Measurements from ENCODE around the gene C2orf68.
A peak's percentile ranks its signal among the peaks of the same experiment; 100 is the strongest.
"Not testable (repeated sequence)": the region's sequence is repeated elsewhere in the genome, so short reads cannot be mapped to it uniquely, and the experiment has no call there.

C2orf68 gene

DNA sequence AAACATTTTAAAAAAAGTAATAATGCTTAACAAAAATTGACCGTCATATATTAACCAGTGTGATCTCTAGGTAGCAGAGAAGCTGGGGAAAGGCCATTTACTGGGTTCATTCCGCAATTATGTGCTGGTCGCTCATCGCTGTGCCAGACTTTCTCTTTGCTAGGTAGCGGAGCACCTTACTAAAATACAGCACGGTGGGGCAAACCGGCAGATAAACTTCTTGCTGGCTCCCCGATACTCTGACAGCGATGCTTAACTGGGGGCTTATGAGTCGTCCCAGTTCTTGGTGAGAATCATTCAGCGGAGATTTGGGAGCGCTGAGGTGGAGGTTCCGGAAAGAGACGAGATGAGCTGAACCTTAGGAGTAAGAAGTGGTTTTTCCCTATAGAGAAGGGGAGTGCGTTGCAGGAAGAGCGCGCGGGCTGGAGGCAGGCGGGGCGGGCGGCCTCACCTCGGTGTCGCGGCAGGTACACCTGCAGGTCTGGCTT, 605 bp downstream of the C2orf68 start:
- peaks cover 26% of the 10 kb centered on the region for H3K4me1 Mint-ChIP-seq (ENCODE audit: low read depth)
- H3K4me3 Mint-ChIP-seq: peak overlapping the region; percentile 98
- H3K27ac Mint-ChIP-seq: peak overlapping the region; percentile 95
- no peaks in the 10 kb centered on the region for H3K27me3 Mint-ChIP-seq
- peaks cover 21% of the 10 kb centered on the region for H3K36me3 Mint-ChIP-seq (ENCODE audit: low read depth)
- H3K9me3 Mint-ChIP-seq: no peaks in the 10 kb centered on the region

DNA sequence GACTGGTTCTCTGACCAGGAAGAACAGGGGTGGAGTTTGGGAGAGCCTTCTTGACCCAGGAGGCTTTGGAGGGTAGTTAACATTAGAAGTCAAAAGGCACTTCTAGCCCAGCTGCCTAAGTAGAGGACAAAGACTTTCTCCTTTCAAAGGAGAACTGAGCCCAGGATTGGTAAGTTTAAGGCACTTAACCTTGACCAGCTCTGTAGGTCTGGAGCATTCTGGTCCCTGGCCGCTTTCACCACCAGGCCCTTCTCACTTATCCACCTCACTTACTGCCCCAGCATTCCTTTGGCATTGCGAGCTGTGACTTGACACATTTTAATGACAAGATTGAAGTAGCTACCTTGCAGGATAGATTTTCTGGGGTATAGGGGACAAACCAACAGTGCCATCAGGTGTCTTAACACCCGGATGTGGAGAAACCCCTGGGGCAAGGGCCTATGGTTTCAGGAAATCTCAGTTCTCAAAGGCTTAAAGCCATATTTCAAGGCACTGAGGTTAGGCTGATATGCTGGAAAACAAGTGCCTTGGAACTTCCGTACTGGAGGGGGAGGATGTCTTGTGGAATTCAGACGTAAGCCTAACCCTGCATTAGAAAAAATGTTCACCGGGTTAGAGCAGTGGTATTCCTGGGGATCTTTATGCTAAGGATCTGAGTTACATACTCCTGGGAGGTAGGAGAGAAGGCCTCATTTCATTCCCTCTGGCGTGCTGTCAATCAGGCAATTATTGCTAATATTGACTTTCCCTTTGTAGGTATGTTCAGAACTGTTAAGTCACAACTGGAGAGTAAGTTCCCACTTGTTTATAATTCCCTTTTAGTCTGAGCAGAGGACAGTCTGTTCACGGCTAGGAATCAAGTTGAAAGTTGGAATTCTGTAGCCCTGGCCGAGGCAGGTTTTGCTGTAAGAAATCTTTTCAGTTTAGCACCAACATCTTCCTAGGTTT, 4.3 kb downstream of the C2orf68 start:
- Mint-ChIP-seq H3K4me1 (ENCODE audit: low read depth) (peaks cover 38% of the 10 kb centered on the region), H3K27ac (peak overlapping the region; percentile 20)

DNA sequence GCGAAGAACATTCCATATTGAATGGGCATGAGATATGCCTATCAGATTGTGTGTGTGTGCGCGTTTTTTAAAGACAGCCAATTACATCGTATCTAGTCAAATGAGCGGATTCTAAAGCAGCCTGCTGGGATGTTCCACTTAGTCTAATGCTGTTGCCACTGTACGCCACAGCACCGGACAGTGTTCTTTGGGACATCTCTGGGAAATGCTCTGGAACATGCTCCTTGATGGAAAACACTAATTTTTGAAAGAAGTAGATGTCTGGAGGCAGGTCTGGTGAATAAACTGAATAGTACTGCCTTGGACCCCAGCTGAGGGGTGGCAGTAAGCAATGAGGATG, 5.8 kb downstream of the C2orf68 start:
- Mint-ChIP-seq H3K27ac (no peak overlapping the region), H3K4me1 (ENCODE audit: low read depth) (peaks cover 39% of the 10 kb centered on the region), H3K9me3 (no peaks in the 10 kb centered on the region), H3K4me3 (no peak overlapping the region), H3K36me3 (ENCODE audit: low read depth) (peaks cover 21% of the 10 kb centered on the region), H3K27me3 (no peaks in the 10 kb centered on the region)

More for the DNA sequence above, 4.3 kb downstream of the C2orf68 start:
- no peaks in the 10 kb centered on the region for H3K27me3 Mint-ChIP-seq
- H3K4me3 Mint-ChIP-seq: no peak overlapping the region
- peaks cover 21% of the 10 kb centered on the region for H3K36me3 Mint-ChIP-seq (ENCODE audit: low read depth)
- no peaks in the 10 kb centered on the region for H3K9me3 Mint-ChIP-seq

DNA sequence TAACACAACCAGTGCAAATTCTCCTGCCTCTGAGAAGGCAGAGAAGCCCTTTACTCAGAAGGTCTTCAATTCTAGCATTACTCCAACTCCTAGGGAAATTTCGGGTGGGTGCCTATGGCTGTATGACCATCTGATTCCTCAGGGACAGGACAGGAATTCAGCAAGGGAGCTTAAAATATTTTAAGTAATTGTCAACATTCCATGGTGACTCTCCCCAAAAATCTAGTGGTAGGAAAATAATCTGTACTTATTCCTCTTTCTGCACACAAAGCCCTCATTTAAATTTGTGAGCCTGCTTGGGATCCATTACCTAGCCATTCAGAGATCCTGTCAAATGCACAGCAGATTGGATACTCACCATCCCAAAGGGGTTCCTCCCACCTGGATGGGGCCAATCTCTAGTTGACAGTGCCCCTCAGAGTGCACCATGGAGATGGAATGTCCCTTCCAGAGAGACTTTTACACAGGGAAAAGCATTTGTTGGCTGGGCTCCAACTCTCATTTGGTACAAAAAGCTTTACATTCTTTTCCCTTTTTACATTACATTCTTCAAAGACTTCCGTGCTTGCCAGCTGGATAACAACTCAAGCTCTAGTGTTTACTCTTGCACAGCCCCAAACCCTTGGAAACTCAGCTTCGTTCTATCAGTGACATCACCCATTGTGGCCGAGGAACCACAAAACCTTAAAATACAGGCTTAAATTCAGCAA, 6.3 kb downstream of the C2orf68 start:
- peaks cover 38% of the 10 kb centered on the region for H3K4me1 Mint-ChIP-seq (ENCODE audit: low read depth)
- peaks cover 21% of the 10 kb centered on the region for H3K36me3 Mint-ChIP-seq (ENCODE audit: low read depth)
- H3K9me3 Mint-ChIP-seq: no peaks in the 10 kb centered on the region
- H3K4me3 Mint-ChIP-seq: no peak overlapping the region
- H3K27ac Mint-ChIP-seq: no peak overlapping the region
- H3K27me3 Mint-ChIP-seq: no peaks in the 10 kb centered on the region

DNA sequence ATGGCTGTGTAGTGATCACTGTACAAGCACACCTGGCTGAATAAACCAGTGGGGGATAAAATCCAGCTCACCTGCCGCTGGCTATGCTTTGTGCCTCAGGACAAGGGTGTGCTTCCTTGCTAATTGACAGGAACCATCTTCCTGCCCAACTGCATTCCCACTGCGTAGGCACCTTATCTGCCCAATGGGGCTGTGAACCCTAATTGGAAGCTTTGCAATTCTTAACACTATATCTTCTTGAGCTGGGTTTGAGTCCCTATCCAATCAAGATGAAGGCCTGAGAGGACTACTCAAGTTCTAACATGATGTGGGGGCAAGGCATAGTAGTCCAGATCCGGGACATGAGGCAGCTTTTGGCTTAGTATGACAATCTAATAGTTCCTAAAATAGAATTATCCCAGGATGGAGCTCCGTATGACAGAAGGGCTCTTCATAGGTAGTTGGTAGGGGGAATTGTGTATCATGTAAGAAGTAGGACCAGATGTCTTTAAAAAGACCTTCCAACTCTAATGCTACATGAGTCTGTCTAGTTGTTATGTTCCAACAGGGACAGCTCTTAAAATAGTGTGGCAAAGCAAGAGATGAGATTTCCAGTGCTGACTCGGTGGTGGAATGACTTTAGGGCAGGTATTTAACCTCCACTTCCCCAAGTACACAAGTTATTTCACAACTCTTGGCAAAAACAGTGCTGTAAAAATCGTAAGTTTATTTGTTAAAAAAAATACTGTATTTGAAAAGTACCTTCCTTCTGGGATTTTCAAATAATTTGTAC, 7.1 kb downstream of the C2orf68 start:
- no peak overlapping the region for H3K4me3 Mint-ChIP-seq
- peaks cover 35% of the 10 kb centered on the region for H3K4me1 Mint-ChIP-seq (ENCODE audit: low read depth)
- H3K9me3 Mint-ChIP-seq: no peaks in the 10 kb centered on the region
- no peaks in the 10 kb centered on the region for H3K27me3 Mint-ChIP-seq
- H3K27ac Mint-ChIP-seq: no peak overlapping the region
- peaks cover 16% of the 10 kb centered on the region for H3K36me3 Mint-ChIP-seq (ENCODE audit: low read depth)

DNA sequence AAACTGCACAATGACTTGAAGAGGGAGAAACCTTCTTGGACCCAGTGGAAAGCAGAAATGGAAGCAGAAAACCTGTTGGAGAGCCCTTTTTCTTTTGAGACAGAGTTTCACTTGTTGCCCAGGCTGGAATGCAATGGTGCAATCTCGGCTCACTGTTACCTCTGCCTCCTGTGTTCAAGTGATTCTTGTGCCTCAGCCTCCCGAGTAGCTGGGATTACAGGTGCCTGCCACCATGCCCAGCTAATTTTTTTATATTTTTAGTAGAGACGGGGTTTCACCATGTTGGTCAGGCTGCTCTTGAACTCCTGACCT, 7.8 kb downstream of the C2orf68 start:
- H3K27ac Mint-ChIP-seq: peak overlapping the region; percentile 36
- peak overlapping the region; percentile 91 for H3K4me3 Mint-ChIP-seq
- H3K9me3 Mint-ChIP-seq, H3K27me3 Mint-ChIP-seq: not testable (repeated sequence)
- H3K4me1 Mint-ChIP-seq (ENCODE audit: low read depth): peaks cover 36% of the 10 kb centered on the region
- H3K36me3 Mint-ChIP-seq (ENCODE audit: low read depth): peaks cover 12% of the 10 kb centered on the region

DNA sequence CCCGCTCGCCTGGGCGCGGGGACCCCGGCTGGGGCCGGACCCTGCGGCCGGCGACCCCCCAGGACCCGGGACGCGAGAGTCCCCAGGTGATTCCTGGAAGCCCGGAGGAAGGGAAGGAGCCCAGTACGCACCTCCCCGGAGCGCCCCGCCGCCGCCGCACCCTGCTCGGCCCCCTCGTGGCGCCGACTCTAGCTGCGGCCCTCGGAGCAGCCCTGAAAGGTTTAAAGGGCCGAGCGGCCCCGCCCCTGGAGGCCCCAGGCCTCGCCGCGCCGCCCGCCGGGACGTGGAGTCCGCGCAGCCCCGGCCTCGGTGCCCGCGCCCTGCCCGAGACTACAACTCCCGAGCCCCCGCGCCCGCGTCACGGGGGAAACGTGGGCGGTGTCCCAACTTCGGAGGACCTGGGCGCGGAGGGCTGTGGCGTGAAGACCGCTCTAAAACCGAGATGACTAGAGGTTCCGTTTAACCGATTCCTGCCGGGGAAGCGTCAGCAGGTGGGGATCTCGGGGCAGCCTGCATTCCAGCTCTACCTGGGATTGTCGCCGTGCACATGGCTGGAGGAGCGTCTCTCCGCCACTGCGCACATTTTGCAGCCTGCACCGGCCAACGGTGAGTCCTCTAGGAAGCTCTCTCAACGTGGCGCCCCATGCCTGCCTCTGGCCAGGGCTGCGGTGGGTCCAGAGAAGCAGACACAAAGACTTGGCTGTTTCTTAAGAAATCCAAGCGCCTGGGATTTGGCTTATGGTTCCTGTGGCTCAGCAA, 9.2 kb downstream of the C2orf68 start, which contains the start of gene TMEM150A:
Gene TMEM150A, minus strand, starts transcription at position 223 of the 759 bp plus-strand sequence. CDS start 750 bp downstream, outside the sequence.
- H3K27me3 Mint-ChIP-seq: no peaks in the 10 kb centered on the region
- no peaks in the 10 kb centered on the region for H3K9me3 Mint-ChIP-seq
- peak within 1 kb of the TSS; percentile 91 for H3K4me3 Mint-ChIP-seq
- H3K4me1 Mint-ChIP-seq (ENCODE audit: low read depth): peaks cover 36% of the 10 kb centered on the region
- H3K27ac Mint-ChIP-seq: peak within 1 kb of the TSS; percentile 88
- H3K36me3 Mint-ChIP-seq (ENCODE audit: low read depth): no peaks in the 10 kb centered on the region

DNA sequence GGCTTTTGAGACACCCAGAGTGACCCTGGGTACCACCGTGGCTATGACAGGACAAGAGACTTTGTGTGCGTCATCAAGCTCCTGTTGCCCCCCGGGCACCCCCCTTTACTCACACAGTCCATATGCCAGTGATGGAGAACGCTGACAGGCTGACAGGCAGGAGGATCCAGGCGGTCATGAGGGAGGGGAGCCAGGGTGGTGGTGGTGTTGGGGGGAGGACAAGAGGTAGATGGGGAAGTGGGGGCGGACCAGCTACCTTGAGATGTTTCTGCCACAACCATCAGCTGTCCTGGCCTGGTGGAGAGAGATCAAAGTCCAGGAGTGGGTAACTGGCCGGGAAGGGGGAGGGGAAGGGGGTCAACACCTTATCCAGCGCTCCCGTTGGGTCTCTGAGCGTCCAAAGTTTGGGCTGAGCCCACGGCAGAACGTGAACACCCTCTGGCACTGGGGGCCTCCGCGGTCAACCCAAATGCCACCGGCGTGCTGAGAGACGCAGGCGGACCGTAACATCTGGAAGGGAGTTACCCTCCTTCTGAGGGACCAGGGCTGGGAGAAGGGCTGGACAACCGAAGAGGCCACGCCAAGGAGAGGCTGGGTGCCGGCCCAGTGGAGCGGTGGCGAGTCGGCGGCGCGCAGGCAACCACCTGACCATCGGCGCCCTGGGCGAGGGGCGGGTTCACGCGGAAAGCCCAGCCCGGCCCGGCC, 9.9 kb downstream of the C2orf68 start:
- Mint-ChIP-seq H3K4me3 (peak overlapping the region; percentile 79), H3K27ac (peak overlapping the region; percentile 61), H3K9me3 (no peaks in the 10 kb centered on the region), H3K4me1 (ENCODE audit: low read depth) (peaks cover 43% of the 10 kb centered on the region), H3K27me3 (no peaks in the 10 kb centered on the region), H3K36me3 (ENCODE audit: low read depth) (no peaks in the 10 kb centered on the region)

DNA sequence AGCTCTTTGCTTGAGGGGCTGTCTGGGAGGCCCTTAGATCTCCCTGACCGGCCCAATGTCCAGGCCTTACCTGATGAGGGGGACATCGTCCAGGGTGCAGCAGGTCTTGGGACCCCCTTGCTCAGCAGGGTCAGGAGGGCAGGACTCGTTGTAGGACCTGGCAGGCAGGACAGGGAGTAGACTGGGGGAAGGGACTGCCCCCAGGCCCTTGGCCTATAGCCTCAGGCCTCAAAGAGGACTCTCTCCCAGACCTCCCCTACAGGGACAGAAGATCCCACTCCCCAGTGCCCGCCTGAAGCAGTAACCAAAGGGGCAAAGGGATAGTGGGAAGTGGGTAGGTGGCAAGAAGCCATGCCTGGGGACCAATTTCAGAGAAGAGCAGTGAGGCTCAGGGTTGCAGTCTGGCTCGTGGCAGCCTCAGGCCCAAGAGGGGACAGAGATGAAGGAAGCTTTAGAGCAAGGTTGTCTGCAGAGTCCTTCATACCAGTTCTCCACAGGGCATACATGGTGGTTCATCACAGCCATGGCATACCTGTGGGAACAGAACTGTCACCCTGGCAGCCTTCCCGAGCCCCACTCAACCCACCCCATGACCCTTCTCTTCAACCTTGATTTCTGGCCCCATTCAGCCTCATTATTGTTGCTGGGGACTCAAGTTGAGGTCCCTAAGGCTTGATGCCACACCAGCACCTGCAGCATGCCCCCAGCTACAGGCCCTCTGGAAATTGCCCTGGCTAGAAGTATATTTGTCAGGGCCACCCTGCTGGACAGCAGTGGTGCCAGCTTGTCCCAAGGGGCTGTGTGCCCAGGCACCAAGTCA, 10.7 kb downstream of the C2orf68 start:
- H3K9me3 Mint-ChIP-seq: no peaks in the 10 kb centered on the region
- peaks cover 50% of the 10 kb centered on the region for H3K4me1 Mint-ChIP-seq (ENCODE audit: low read depth)
- H3K4me3 Mint-ChIP-seq: peak overlapping the region; percentile 79
- H3K27me3 Mint-ChIP-seq: no peaks in the 10 kb centered on the region
- no peaks in the 10 kb centered on the region for H3K36me3 Mint-ChIP-seq (ENCODE audit: low read depth)
- H3K27ac Mint-ChIP-seq: no peak overlapping the region

DNA sequence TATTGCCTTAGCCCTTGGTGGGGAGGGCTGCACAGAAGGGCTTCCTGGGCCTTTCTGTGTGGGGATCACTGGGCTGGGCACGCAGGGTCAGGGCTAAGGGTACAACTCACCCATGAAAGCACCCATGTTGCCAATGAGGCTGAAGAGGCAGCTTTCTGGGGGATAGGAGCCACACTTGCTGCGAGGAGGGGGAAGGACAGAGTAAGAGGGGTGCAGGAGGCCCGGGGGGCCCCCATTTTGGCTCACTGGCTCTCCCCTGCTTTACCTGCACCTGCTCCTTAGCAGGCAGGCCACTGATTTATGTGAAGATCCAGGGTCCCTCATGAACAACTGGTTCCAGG, 11.7 kb downstream of the C2orf68 start:
- no peaks in the 10 kb centered on the region for H3K36me3 Mint-ChIP-seq (ENCODE audit: low read depth)
- no peaks in the 10 kb centered on the region for H3K27me3 Mint-ChIP-seq
- no peak overlapping the region for H3K27ac Mint-ChIP-seq
- H3K4me1 Mint-ChIP-seq (ENCODE audit: low read depth): peaks cover 48% of the 10 kb centered on the region
- H3K9me3 Mint-ChIP-seq: no peaks in the 10 kb centered on the region
- H3K4me3 Mint-ChIP-seq: no peak overlapping the region

DNA sequence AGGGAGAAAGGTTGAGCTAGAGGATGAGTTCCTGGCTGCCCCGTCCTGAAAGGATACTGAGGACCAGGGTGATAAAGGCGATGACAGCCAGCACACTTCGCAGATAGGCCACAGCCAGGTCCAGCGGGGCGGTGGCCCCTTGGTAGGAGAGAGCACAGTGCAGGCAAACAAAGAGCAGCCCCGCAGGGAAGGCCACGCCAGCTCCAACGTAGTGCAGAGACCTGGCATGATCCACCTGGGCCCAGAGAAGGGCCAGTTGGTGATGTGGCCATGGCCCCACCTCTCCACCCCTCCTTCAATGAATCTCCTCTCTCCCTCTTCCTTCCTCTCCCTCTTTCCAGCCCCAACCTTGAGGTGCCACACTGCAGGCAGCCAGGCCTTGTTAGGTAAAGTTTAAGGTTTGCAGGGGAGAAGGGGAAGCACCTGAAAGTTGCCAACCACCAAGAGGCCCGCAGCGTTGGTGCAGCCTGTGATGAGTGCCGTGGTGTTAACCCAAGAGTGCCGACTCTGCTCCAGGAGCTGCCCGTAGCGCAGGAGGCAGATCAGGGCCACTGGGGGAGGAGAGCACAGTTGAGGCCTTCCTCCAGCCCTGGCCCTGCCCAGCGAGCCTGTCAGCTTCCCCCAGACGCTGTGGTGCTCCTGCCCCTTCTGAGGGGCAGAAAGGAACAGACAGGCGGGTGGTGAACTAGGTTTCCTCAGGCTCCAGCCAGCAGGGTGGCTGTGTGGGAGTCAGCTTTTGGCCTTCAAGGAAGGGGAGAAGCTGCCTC, 12.2 kb downstream of the C2orf68 start:
- Mint-ChIP-seq H3K27ac (no peak overlapping the region), H3K9me3 (no peaks in the 10 kb centered on the region), H3K36me3 (ENCODE audit: low read depth) (no peaks in the 10 kb centered on the region), H3K4me3 (no peak overlapping the region), H3K4me1 (ENCODE audit: low read depth) (peaks cover 47% of the 10 kb centered on the region), H3K27me3 (no peaks in the 10 kb centered on the region)

DNA sequence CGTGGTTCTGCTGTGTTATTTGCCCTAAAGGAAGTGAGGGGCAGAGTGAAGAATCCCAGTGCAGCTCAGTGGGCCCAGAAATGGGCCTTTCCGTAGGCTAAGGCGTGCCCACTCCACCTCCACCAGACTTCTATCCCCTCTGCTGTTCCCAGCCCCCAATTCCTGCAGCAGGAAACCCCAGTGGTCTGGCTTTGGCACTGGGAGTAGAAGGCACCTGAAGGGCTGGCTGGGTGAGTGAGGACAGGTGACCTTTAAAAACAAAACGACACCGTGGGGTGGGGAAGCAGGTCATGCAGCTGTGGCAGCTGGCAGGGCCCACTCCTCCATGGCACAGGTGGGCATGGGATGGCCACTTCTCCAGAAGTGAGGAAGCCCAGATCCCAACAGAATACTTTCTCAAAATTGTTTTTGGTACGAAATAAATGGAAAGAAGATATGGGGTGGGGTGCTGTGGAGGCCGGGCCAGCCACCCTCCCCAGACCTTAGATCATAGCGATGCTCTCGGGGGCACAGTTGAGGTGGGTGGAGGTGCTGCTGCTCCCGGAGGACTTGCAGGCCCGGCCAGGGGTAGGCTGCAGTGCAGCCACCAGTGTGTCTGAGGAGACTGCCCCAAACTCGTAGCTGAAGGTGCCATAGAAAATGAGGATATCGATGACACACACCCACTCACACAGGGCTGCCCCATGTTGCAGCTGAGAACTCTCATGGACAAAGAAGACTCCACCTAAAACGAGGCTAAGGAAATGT, 13.1 kb downstream of the C2orf68 start:
- Mint-ChIP-seq H3K27me3 (no peaks in the 10 kb centered on the region), H3K27ac (no peak overlapping the region), H3K36me3 (ENCODE audit: low read depth) (no peaks in the 10 kb centered on the region), H3K4me3 (no peak overlapping the region), H3K4me1 (ENCODE audit: low read depth) (peaks cover 51% of the 10 kb centered on the region), H3K9me3 (no peaks in the 10 kb centered on the region)

Data from stimulated activated naive CD8-positive, alpha-beta T cell treated with anti-CD3 and anti-CD28 coated beads, Interleukin-15, Interleukin-2, amounts not matched to agents 100 ng/mL and 50 ng/mL, for 24 hours (primary cell).